Keratinocyte (primary cell): Measurements from ENCODE around the gene TAOK1. TPM values are rescaled to one million over a fixed set of nuclear protein-coding genes. Genes with fewer than 3 reads are reported as not detected.

Experiments
- DNase-seq: peaks from one replicate; pipeline ENCODE4 v3.0.0-alpha.2; 2011; ENCODE audit warnings: low read depth, missing footprints, low spot score
- FAIRE-seq: peaks from 2 replicates; lab custom pipeline; 2011; peaks lifted over from hg19 to GRCh38; lab: Jason Lieb, UNC
- H2AFZ ChIP-seq: 2 replicates; pipeline ENCODE4 v1.6.0; 2012; ENCODE audit warnings: low read length, control low read depth, inconsistent platforms; ENCODE audit not compliant: control insufficient read depth
- H3K27ac ChIP-seq: 2 replicates; pipeline ENCODE4 v1.5.1; 2011; ENCODE audit warnings: low read length; ENCODE audit not compliant: control insufficient read depth, insufficient read depth
- H3K27me3 ChIP-seq: 3 replicates; pipeline ENCODE4 v1.6.0; 2011; ENCODE audit warnings: low read length; ENCODE audit not compliant: control insufficient read depth, insufficient read depth; ENCODE audit errors: extremely low read depth
- H3K36me3 ChIP-seq, 2 experiments: 2 replicates in 1 of 2; 3 replicates in 1 of 2; pipeline ENCODE4 v1.5.1; 2011; ENCODE audit warnings: low read length in 2 of 2, mild to moderate bottlenecking in 1 of 2; ENCODE audit not compliant: control insufficient read depth in 2 of 2, insufficient read depth in 2 of 2; ENCODE audit errors: extremely low read depth in 1 of 2
- H3K4me1 ChIP-seq: 3 replicates; pipeline ENCODE4 v1.5.1; 2011; ENCODE audit warnings: low read length; ENCODE audit not compliant: control insufficient read depth, insufficient read depth; ENCODE audit errors: extremely low read depth
- H3K4me2 ChIP-seq: 3 replicates; pipeline ENCODE4 v1.6.0; 2011; ENCODE audit warnings: low read depth, low read length; ENCODE audit not compliant: control insufficient read depth, insufficient read depth; ENCODE audit errors: extremely low read depth
- H3K4me3 ChIP-seq, 3 experiments: fragments of 200-600 bp in 1 of 3; sonication (generic) in 1 of 3; 2 replicates in 2 of 3; 3 replicates in 1 of 3; pipeline ENCODE4 v1.5.1; 2011 to 2016; ENCODE audit warnings: low read length in 3 of 3, mild to moderate bottlenecking in 3 of 3, control low read depth in 2 of 3, inconsistent platforms in 1 of 3, low read depth in 1 of 3, mixed read lengths in 1 of 3, mixed run types in 1 of 3, moderate library complexity in 1 of 3; ENCODE audit not compliant: control insufficient read depth in 2 of 3, insufficient read depth in 2 of 3; ENCODE audit errors: extremely low read depth in 1 of 3
- H3K79me2 ChIP-seq: 2 replicates; pipeline ENCODE4 v1.6.0; 2012; ENCODE audit warnings: low read length; ENCODE audit not compliant: control insufficient read depth, insufficient read depth
- H3K9ac ChIP-seq: 3 replicates; pipeline ENCODE4 v1.6.0; 2011; ENCODE audit warnings: low read length; ENCODE audit not compliant: control insufficient read depth, insufficient read depth; ENCODE audit errors: extremely low read depth
- H3K9me1 ChIP-seq: 3 replicates; pipeline ENCODE4 v1.6.0; 2011; ENCODE audit warnings: low read length; ENCODE audit not compliant: control insufficient read depth, insufficient read depth; ENCODE audit errors: extremely low read depth
- H3K9me3 ChIP-seq: 2 replicates; pipeline ENCODE4 v1.5.1; 2012; ENCODE audit warnings: low read depth, low read length; ENCODE audit not compliant: control insufficient read depth
- H4K20me1 ChIP-seq: 3 replicates; pipeline ENCODE4 v1.6.0; 2011; ENCODE audit warnings: low read length; ENCODE audit not compliant: control insufficient read depth, insufficient read depth; ENCODE audit errors: extremely low read depth
- EZH2 ChIP-seq: IDR thresholded peaks from one replicate; pipeline ENCODE4 v1.6.1; 2012; ENCODE audit warnings: inconsistent platforms, mild to moderate bottlenecking, low read length, moderate library complexity
- dilution Hi-C: fragments of 300-500 bp; cut with MboI; formaldehyde crosslinking; loops from one replicate; pipeline ENCODE4 v1.7.0; 2020; ENCODE audit warnings: low sequenced_read_pairs; ENCODE audit not compliant: extremely low pct_ligation_motif_present
- polyA plus RNA-seq, 5 experiments: library from polyadenylated mRNA; depleted of rRNA in 3 of 5; stranded (reverse) in 3 of 5; stranded (forward) in 1 of 5; unstranded in 1 of 5; fragments of >200 nt; gene quantifications; 1 replicate in 1 of 5; 2 replicates in 3 of 5; 3 replicates in 1 of 5; pipeline versions ENCODE4 v1.2.1 to v1.2.3, GENCODE V29; 2011 to 2012; ENCODE audit warnings: missing spikeins in 2 of 5, low read depth in 1 of 5, low replicate concordance in 1 of 5
- TF ChIP-seq, protein P1 (sequence below), 3 experiments: IDR thresholded peaks in 1 of 3; conservative IDR thresholded peaks in 1 of 3; optimal IDR thresholded peaks in 1 of 3; 2 replicates in 2 of 3; 3 replicates in 1 of 3; pipeline versions ENCODE3 to v1.5.1; 2011; ENCODE audit warnings: low read length in 3 of 3, mild to moderate bottlenecking in 3 of 3, moderate library complexity in 2 of 3, control low read depth in 1 of 3, inconsistent platforms in 1 of 3; ENCODE audit not compliant: insufficient read depth in 2 of 3; ENCODE audit errors: extremely low read depth in 1 of 3

Gene TAOK1
- polyA plus RNA-seq, 1 donor (not counting 4 experiments of a cell fraction or from before 2014, with no cell fraction given), result 26.7 TPM

DNA sequence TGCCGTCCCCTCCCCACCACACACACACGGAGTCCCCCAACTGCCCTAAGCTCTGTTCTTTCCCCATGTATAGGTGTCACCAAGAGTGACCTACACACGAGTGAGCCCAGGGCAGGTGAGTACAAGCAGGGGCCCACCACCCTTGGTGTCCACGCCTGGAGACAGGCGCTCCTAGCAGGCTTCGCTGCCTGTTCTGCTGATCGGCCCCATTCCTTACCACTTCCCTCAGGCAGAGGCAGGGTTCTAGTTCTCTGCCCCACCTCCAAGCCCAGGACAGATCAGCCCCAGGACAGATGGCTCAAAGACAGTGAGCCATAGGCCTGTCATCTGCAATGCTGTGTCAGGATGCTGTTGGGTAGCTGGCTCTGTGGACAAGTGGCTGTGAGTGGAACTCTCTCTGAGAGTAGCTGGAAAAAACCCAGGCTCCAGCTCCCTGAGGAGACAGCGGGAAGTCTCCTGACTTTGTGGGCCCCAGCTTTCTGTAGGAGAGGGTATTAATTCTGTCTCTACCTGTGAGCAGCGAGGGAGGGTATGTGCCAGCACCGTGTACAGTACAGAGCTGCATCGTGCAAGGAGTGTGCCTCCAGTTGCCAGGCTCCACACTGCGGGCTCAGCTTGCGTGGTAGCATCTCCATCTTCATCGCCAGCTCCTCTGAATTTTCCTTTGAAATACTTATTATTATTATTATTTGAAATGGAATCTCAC is 179.2 kb downstream of the TAOK1 start:
- Histone ChIP-seq H3K9ac (peak overlapping the region; percentile 72), H3K9me3 (no peaks in the 10 kb centered on the region), H2AFZ (peak overlapping the region; percentile 65), H3K4me2 (peak overlapping the region; percentile 94), H3K9me1 (no peaks in the 10 kb centered on the region), H3K27me3 (no peaks in the 10 kb centered on the region), H4K20me1 (peaks cover 5% of the 10 kb centered on the region), H3K4me3 (peak overlapping the region; percentile 57 to 73 (median 69)), H3K27ac (peak overlapping the region; percentile 60), H3K4me1 (peaks cover 21% of the 10 kb centered on the region), H3K36me3 (peaks cover 0 to 7% of the 10 kb centered on the region in 2 experiments), H3K79me2 (no peaks in the 10 kb centered on the region)
- dilution Hi-C loops, result no loop called here
- no peak for TF ChIP-seq EZH2
- TF ChIP-seq, protein P1, sequence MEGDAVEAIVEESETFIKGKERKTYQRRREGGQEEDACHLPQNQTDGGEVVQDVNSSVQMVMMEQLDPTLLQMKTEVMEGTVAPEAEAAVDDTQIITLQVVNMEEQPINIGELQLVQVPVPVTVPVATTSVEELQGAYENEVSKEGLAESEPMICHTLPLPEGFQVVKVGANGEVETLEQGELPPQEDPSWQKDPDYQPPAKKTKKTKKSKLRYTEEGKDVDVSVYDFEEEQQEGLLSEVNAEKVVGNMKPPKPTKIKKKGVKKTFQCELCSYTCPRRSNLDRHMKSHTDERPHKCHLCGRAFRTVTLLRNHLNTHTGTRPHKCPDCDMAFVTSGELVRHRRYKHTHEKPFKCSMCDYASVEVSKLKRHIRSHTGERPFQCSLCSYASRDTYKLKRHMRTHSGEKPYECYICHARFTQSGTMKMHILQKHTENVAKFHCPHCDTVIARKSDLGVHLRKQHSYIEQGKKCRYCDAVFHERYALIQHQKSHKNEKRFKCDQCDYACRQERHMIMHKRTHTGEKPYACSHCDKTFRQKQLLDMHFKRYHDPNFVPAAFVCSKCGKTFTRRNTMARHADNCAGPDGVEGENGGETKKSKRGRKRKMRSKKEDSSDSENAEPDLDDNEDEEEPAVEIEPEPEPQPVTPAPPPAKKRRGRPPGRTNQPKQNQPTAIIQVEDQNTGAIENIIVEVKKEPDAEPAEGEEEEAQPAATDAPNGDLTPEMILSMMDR (optimal IDR thresholded peaks at IDR 0.05 in 1 of 3, IDR thresholded peaks at IDR 0.05 in 1 of 3, conservative IDR thresholded peaks at IDR 0.05 in 1 of 3; ENCODE audit: extremely low read depth in 1 of 3, insufficient read depth in 2 of 3, low read length in 3 of 3), result no peak
- FAIRE-seq, result peak; percentile 62
- DNase-seq, result no peak

DNA sequence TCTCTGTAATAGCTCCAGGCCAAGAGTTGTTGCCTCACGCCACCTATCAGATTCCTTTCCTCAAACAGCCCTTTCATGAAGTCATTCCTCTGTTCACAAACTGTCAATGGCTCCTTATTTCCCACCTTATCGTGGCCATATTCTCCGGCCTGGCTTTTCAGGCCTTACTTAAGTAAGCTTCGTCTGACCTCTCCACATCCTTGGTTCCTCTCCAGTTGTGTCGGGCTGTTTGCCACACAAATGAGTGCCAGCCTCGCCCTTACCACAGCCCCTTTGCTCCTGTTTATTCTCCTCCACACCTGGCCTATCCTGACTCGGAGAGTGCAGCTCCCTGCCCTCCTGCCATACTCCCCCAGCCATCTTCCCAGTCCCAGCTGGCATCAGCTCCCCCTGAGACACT is 180.4 kb downstream of the TAOK1 start:
- Histone ChIP-seq H3K9me1 (no peaks in the 10 kb centered on the region), H3K27me3 (no peaks in the 10 kb centered on the region), H2AFZ (no peak overlapping the region), H3K27ac (no peak overlapping the region), H3K4me1 (peaks cover 18% of the 10 kb centered on the region), H3K9ac (no peak overlapping the region), H3K79me2 (no peaks in the 10 kb centered on the region), H3K36me3 (peaks cover 0 to 16% of the 10 kb centered on the region in 2 experiments), H3K4me2 (no peak overlapping the region), H3K4me3 (no peak overlapping the region), H3K9me3 (no peaks in the 10 kb centered on the region), H4K20me1 (peaks cover 5% of the 10 kb centered on the region)
- FAIRE-seq (no peak), DNase-seq (no peak)
- dilution Hi-C loops, result no loop called here
- TF ChIP-seq EZH2, result no peak
- TF ChIP-seq, protein P1 (optimal IDR thresholded peaks at IDR 0.05 in 1 of 3, IDR thresholded peaks at IDR 0.05 in 1 of 3, conservative IDR thresholded peaks at IDR 0.05 in 1 of 3; ENCODE audit: extremely low read depth in 1 of 3, insufficient read depth in 2 of 3, low read length in 3 of 3), result no peak
